ENCODE data around the gene ZBBX.

The ZBBX gene

GRCh38 chr3:167302678-167303077 lies 77.4 kb downstream of the ZBBX start:
- ChIA-PET POLR2A (no interaction called here), CTCF (no interaction called here)
- DNase-seq (ENCODE audit: extremely low spot score): no peak
- TF ChIP-seq, protein P1, sequence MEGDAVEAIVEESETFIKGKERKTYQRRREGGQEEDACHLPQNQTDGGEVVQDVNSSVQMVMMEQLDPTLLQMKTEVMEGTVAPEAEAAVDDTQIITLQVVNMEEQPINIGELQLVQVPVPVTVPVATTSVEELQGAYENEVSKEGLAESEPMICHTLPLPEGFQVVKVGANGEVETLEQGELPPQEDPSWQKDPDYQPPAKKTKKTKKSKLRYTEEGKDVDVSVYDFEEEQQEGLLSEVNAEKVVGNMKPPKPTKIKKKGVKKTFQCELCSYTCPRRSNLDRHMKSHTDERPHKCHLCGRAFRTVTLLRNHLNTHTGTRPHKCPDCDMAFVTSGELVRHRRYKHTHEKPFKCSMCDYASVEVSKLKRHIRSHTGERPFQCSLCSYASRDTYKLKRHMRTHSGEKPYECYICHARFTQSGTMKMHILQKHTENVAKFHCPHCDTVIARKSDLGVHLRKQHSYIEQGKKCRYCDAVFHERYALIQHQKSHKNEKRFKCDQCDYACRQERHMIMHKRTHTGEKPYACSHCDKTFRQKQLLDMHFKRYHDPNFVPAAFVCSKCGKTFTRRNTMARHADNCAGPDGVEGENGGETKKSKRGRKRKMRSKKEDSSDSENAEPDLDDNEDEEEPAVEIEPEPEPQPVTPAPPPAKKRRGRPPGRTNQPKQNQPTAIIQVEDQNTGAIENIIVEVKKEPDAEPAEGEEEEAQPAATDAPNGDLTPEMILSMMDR (IDR thresholded peaks at IDR 0.05; ENCODE audit: control extremely low read depth, extremely low read depth, low read depth, missing control alignments): no peak

DNA sequence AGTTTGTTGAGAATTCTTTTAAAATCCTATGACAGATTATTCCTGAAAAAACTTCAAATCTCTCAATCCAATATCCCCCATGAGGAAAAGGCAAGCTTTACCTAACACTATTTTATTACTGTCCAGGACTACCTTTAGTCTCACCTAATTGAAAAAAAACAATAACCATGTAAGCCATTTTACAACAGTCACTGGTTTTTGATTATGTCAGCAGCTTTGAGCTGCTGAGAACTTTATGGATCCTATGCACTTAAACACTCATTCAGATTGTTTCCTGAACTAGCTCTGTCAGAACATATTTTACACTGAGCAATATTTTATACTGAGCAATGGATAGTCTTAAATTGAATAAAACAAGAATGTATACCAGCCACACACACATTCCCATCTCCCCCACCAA lies 79.9 kb downstream of the ZBBX start:
- CTCF ChIA-PET: no interaction called here
- no peak for DNase-seq (ENCODE audit: extremely low spot score)
- POLR2A ChIA-PET: no interaction called here
- TF ChIP-seq, protein P1 (IDR thresholded peaks at IDR 0.05; ENCODE audit: control extremely low read depth, extremely low read depth, low read depth, missing control alignments): no peak

- ChIA-PET POLR2A (no interaction called here), CTCF (no interaction called here)
- no peak for DNase-seq (ENCODE audit: extremely low spot score)
- TF ChIP-seq, protein P1 (IDR thresholded peaks at IDR 0.05; ENCODE audit: control extremely low read depth, extremely low read depth, low read depth, missing control alignments): no peak
Measured at GRCh38 chr3:167289435-167289834, 90.7 kb downstream of the ZBBX start.

GRCh38 chr3:167288737-167289136 lies 91.4 kb downstream of the ZBBX start:
- CTCF ChIA-PET: no interaction called here
- POLR2A ChIA-PET: no interaction called here
- TF ChIP-seq, protein P1 (IDR thresholded peaks at IDR 0.05; ENCODE audit: control extremely low read depth, extremely low read depth, low read depth, missing control alignments): no peak
- no peak for DNase-seq (ENCODE audit: extremely low spot score)

GRCh38 chr3:167287308-167287707 lies 92.8 kb downstream of the ZBBX start:
- ChIA-PET POLR2A (no interaction called here), CTCF (no interaction called here)
- no peak for DNase-seq (ENCODE audit: extremely low spot score)
- TF ChIP-seq, protein P1 (IDR thresholded peaks at IDR 0.05; ENCODE audit: control extremely low read depth, extremely low read depth, low read depth, missing control alignments): no peak

DNA sequence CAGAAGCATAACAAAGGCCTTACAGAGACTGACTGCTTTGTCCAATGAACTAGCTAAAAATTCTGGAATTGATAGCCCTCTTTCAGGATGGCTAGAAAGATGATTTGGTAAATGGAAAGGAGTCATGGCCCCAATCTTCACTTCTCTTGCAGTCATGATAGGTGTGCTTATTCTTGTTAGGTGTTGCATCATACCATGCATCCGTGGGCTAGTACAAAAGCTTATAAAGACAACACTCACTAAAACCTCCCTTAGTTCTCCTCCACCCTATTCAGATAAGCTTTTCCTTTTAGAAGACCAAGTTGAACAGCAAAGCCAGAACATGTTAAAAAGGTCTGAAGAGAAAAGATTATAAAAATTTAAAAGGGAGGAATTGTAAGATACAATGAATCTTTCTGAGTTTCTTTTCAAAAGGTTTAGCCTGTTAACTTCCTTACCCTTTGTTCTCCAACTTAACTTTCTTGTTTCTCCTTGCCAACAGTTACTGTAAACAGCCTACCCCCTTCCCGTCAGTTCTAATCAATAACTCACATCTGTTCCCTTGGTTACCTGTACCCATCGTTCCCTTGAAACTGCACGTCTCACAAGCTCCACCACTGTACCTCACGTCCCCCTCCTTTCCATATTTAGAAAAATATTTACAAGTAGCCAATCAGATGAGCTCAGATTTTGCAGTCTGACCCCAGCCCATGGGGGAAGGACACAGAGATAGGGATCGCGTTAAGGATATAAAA lies 105.8 kb downstream of the ZBBX start:
- POLR2A ChIA-PET: no interaction called here
- CTCF ChIA-PET: interaction anchor here (1.0 kb wide), 1 partner anchor 49 kb away, joined by 3 read pairs; no protein-coding TSS in a partner anchor
- TF ChIP-seq, protein P1 (IDR thresholded peaks at IDR 0.05; ENCODE audit: control extremely low read depth, extremely low read depth, low read depth, missing control alignments): no peak
- DNase-seq (ENCODE audit: extremely low spot score): no peak
